ENCODE data around the gene PAX2. TPM values are rescaled to one million over a fixed set of nuclear protein-coding genes. Genes with fewer than 3 reads are reported as not detected.

The PAX2 gene
- total RNA-seq, 1 donor = not detected

DNA sequence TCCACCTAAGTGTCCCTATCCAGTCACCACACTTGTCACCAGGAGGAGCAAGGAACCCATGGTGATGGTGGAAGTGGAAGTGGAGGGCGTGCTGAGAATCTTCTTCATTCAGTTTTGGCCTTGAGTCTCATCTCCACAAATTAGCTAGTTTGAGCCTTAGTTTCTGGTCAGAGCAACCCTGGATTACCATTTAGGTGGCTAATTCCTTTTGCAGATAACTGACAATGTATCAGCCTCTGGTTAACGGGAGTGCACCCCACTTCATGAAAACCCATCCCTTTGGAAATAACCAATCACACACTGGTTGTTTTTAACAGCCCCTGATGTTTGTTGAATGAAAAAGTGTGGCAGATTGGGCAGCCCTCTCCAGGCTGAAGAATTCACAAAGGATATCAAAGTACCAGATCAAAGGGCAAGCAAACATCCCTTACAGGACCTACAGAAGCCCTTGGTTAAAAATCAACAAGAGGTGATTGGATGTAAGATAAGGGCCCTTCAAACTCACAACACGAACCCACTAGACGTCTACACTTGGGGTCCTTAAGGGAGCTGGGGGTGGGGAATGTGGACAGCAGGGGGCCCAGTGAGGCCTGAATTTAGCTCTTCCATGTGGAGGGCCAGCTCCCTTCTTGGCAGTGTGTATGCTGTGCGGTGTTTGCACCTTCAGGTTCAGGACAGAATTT, 130.2 kb downstream of the PAX2 start:
- no peak overlapping the region for H3K4me3 ChIP-seq (ENCODE audit: low read depth, low read length)
- no peak for DNase-seq (ENCODE audit: low read depth)
- TF ChIP-seq, protein P1, sequence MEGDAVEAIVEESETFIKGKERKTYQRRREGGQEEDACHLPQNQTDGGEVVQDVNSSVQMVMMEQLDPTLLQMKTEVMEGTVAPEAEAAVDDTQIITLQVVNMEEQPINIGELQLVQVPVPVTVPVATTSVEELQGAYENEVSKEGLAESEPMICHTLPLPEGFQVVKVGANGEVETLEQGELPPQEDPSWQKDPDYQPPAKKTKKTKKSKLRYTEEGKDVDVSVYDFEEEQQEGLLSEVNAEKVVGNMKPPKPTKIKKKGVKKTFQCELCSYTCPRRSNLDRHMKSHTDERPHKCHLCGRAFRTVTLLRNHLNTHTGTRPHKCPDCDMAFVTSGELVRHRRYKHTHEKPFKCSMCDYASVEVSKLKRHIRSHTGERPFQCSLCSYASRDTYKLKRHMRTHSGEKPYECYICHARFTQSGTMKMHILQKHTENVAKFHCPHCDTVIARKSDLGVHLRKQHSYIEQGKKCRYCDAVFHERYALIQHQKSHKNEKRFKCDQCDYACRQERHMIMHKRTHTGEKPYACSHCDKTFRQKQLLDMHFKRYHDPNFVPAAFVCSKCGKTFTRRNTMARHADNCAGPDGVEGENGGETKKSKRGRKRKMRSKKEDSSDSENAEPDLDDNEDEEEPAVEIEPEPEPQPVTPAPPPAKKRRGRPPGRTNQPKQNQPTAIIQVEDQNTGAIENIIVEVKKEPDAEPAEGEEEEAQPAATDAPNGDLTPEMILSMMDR (IDR thresholded peaks at IDR 0.05; ENCODE audit: insufficient read depth, low read length) = no peak

DNA sequence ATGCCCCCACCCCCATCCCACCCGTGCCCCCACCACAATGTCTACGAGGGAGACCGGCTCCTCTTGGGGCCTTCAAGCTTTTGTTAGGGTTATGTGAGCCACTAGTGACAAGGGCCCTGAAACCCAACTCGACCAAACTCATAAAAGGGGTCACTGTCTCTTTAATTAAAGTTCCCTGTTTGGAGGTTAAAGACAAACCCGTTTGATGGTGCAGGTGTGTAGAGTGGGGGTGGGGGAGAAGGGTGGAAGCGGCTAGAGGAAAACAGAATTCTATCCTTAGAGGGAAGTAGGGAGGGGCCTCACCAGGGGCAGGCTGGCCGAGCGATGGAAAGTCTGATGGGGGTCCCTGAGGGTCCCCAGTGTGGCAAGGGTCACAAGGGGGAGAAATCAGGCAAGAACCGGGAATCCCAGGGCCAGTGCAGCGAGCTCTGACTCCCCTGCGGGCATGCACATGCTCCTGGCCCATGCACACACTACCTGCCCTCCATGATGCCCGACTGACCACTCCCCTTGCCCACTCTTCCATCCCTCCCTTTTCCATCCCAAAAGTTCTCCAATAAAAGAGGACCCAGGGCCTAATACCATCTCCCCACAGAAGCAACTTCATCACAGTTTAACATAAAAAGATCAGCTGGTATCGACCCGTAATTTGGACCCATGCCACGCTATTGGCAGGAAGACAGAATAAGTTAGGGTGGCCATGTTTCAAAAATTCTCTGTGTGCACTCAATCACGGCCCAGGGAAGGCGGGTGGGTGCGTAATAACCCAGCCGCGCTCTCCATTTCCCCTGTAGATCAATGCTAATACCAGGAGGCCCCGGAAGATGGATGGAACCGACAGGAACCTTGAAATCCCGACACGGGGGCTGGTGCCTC, 131.4 kb downstream of the PAX2 start:
- no peak for DNase-seq (ENCODE audit: low read depth)
- H3K4me3 ChIP-seq (ENCODE audit: low read depth, low read length) = no peak overlapping the region
- TF ChIP-seq, protein P1 (IDR thresholded peaks at IDR 0.05; ENCODE audit: insufficient read depth, low read length) = no peak

DNA sequence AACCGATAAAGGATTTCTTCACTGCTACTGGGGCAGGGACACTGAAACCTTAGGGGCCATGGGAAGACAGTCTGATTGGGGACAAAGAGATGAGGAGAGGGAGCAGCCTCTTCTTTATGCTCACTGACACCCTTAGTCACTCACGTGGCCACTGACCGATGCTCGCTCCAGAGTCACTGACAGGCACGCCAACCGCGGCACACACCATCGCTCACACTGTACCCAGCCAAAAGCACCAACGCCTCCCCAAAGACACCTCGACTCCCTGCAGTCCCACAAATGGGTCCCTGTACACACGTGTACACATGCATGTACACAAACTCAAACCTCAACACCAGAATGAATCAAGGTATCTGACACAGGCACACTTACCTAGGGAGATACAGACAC, 132.1 kb downstream of the PAX2 start:
- TF ChIP-seq, protein P1 (IDR thresholded peaks at IDR 0.05; ENCODE audit: insufficient read depth, low read length) = no peak
- no peak for DNase-seq (ENCODE audit: low read depth)
- no peak overlapping the region for H3K4me3 ChIP-seq (ENCODE audit: low read depth, low read length)

DNA sequence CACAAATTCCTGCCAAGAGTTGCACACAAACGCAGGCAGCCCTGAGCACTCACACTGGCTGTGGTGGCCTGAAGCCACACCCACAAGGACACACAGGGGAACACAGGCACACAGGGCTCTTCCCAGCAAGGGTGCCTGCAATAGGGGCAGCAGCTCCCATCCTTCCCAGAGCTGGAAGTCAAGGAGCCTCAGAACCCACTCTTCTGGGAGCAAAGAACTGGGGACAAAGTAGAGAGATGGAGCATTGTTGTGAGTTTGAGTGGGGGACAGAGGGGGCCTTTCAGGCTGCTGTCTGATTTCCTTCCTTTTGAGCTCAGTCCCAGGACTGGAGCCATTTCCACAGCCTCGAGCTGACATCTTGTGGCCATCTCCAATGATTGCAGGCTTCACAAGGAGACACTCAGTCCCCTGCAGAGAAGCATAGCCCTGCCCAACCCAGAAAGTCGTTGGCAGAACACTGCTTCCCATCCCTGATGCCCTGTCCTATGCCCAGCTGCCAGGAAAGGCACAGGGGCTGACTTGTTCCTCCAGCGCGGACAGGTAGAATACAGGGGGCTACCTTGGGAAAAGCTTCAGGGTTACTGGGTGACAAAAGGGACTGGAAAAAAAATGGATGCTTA, 133.0 kb downstream of the PAX2 start:
- no peak overlapping the region for H3K4me3 ChIP-seq (ENCODE audit: low read depth, low read length)
- TF ChIP-seq, protein P1 (IDR thresholded peaks at IDR 0.05; ENCODE audit: insufficient read depth, low read length) = peak; percentile 82
- DNase-seq (ENCODE audit: low read depth) = peak; percentile 80

Other genes with a start within 250 kb of the PAX2 start
- 3.3 and 17.4 TPM in 2 replicates for gene SEC31B, start 225.7 kb upstream of the PAX2 start, total RNA-seq (ENCODE audit: low replicate concordance)
- gene NDUFB8, start 215.7 kb upstream of the PAX2 start, total RNA-seq (ENCODE audit: low replicate concordance) = 98.9 and 134 TPM in 2 replicates
- 12.9 and 17.3 TPM in 2 replicates for gene HIF1AN, start 209.6 kb upstream of the PAX2 start, total RNA-seq (ENCODE audit: low replicate concordance)
- 34.8 and 62.8 TPM in 2 replicates for gene SLF2, start 167.4 kb downstream of the PAX2 start, total RNA-seq (ENCODE audit: low replicate concordance)
- 0.25 and 0.81 TPM in 2 replicates for gene SEMA4G, start 223.9 kb downstream of the PAX2 start, total RNA-seq (ENCODE audit: low replicate concordance)
- gene MRPL43, start 241.9 kb downstream of the PAX2 start, total RNA-seq (ENCODE audit: low replicate concordance) = 27.8 and 38.2 TPM in 2 replicates
- 4.1 and 4.8 TPM in 2 replicates for gene TWNK, start 242.0 kb downstream of the PAX2 start, total RNA-seq (ENCODE audit: low replicate concordance)

Measured in fibroblast of the aortic adventitia (primary cell).